ENCODE results near the gene KATNB1.
A peak's percentile ranks its signal among the peaks of the same experiment; 100 is the strongest.

The KATNB1 gene

DNA sequence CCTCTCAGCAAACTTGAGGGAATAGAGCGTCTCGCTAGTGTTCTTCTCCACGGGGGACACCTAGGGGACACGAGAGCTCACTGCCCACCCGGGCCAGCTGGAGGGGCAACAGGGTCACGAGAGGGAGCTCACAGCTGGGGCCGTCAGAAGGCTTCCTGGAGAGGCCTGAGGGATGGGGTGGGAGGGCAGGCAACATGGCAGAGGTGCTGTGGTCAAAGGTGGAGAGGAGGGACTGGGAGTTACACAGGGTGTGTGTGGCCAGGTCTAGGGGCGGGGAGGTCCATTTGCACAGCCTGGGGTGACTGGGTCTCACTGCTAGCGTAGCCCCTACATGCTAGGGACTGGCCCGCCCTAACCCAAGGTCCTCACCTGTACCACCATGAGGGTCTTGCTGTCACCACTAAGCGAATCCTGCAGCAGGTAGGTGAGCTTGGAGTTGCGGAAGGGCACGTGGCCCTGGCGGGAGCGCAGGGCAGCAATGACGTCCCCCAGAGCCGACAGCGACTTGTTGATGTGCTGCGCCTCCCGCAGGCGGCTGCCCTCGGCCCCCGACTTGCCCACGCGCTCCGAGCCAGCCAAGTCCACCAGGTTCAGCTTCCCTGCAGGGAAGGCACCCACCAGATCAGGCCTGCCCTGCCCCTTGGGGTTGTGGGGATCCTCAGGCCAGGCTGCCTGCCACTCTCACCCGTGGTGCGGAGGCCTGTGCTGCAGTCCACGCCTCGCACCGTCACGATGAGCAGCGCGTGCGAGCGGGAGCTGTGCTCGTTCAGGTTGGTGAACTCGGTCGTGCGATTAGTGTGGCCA lies 25.0 kb downstream of the KATNB1 start:
- Mint-ChIP-seq H3K27me3 (no peaks in the 10 kb centered on the region), H3K4me1 (ENCODE audit: low read depth in 2 of 2) (peaks cover 1 to 10% of the 10 kb centered on the region in 2 donors), H3K4me3 (no peak overlapping the region), H3K27ac (peak overlapping the region; percentile 18 to 45), H3K9me3 (no peaks in the 10 kb centered on the region), H3K36me3 (ENCODE audit: insufficient read depth) (peaks cover 7% of the 10 kb centered on the region)
- ATAC-seq (replicated peaks) (no peak), DNase-seq (no peak)

GRCh38 chr16:57761301-57761700 lies 25.7 kb downstream of the KATNB1 start:
- Mint-ChIP-seq H3K4me1 (ENCODE audit: low read depth in 2 of 2) (peaks cover 1 to 10% of the 10 kb centered on the region in 2 donors), H3K27me3 (no peaks in the 10 kb centered on the region), H3K36me3 (ENCODE audit: insufficient read depth) (peaks cover under 1% of the 10 kb centered on the region), H3K27ac (no peak overlapping the region), H3K9me3 (no peaks in the 10 kb centered on the region), H3K4me3 (no peak overlapping the region)
- ATAC-seq (replicated peaks) (no peak), DNase-seq (no peak)

GRCh38 chr16:57761957-57762356 lies 26.4 kb downstream of the KATNB1 start:
- Mint-ChIP-seq H3K4me3 (no peak overlapping the region), H3K36me3 (ENCODE audit: insufficient read depth) (no peaks in the 10 kb centered on the region), H3K4me1 (ENCODE audit: low read depth in 2 of 2) (peaks cover 1 to 10% of the 10 kb centered on the region in 2 donors), H3K9me3 (no peaks in the 10 kb centered on the region), H3K27me3 (no peaks in the 10 kb centered on the region), H3K27ac (peak overlapping the region in 1 of 2 donors; percentile 24)
- DNase-seq (no peak), ATAC-seq (replicated peaks) (no peak)

- no peak for DNase-seq
- Mint-ChIP-seq H3K27ac (peak overlapping the region in 1 of 2 donors; percentile 24), H3K4me3 (no peak overlapping the region), H3K27me3 (no peaks in the 10 kb centered on the region), H3K36me3 (ENCODE audit: insufficient read depth) (no peaks in the 10 kb centered on the region), H3K4me1 (ENCODE audit: low read depth in 2 of 2) (peaks cover 1 to 10% of the 10 kb centered on the region in 2 donors), H3K9me3 (no peaks in the 10 kb centered on the region)
- ATAC-seq (replicated peaks): no peak
Observed at GRCh38 chr16:57762365-57763040, 26.9 kb downstream of the KATNB1 start.

GRCh38 chr16:57763285-57764005 lies 27.9 kb downstream of the KATNB1 start:
- H3K36me3 Mint-ChIP-seq (ENCODE audit: insufficient read depth): no peaks in the 10 kb centered on the region
- DNase-seq (no peak), ATAC-seq (replicated peaks) (no peak)
- H3K4me3 Mint-ChIP-seq: no peak overlapping the region
- no peaks in the 10 kb centered on the region for H3K27me3 Mint-ChIP-seq
- peaks cover 1 to 10% of the 10 kb centered on the region in 2 donors for H3K4me1 Mint-ChIP-seq (ENCODE audit: low read depth in 2 of 2)
- H3K9me3 Mint-ChIP-seq: no peaks in the 10 kb centered on the region
- no peak overlapping the region for H3K27ac Mint-ChIP-seq

- DNase-seq (no peak), ATAC-seq (replicated peaks) (no peak)
- no peak overlapping the region for H3K27ac Mint-ChIP-seq
- no peaks in the 10 kb centered on the region for H3K27me3 Mint-ChIP-seq
- H3K4me1 Mint-ChIP-seq (ENCODE audit: low read depth in 2 of 2): peaks cover 1 to 10% of the 10 kb centered on the region in 2 donors
- no peaks in the 10 kb centered on the region for H3K36me3 Mint-ChIP-seq (ENCODE audit: insufficient read depth)
- H3K4me3 Mint-ChIP-seq: no peak overlapping the region
- no peaks in the 10 kb centered on the region for H3K9me3 Mint-ChIP-seq
Observed at GRCh38 chr16:57764006-57764340, 28.4 kb downstream of the KATNB1 start.

GRCh38 chr16:57764341-57765159 lies 29.0 kb downstream of the KATNB1 start:
- Mint-ChIP-seq H3K4me1 (ENCODE audit: low read depth in 2 of 2) (peaks cover 1 to 10% of the 10 kb centered on the region in 2 donors), H3K4me3 (no peak overlapping the region), H3K27me3 (no peaks in the 10 kb centered on the region), H3K27ac (peak overlapping the region in 1 of 2 donors; percentile 59), H3K36me3 (ENCODE audit: insufficient read depth) (no peaks in the 10 kb centered on the region), H3K9me3 (no peaks in the 10 kb centered on the region)
- no peak for DNase-seq
- peak; percentile 63 for ATAC-seq (replicated peaks)

DNA sequence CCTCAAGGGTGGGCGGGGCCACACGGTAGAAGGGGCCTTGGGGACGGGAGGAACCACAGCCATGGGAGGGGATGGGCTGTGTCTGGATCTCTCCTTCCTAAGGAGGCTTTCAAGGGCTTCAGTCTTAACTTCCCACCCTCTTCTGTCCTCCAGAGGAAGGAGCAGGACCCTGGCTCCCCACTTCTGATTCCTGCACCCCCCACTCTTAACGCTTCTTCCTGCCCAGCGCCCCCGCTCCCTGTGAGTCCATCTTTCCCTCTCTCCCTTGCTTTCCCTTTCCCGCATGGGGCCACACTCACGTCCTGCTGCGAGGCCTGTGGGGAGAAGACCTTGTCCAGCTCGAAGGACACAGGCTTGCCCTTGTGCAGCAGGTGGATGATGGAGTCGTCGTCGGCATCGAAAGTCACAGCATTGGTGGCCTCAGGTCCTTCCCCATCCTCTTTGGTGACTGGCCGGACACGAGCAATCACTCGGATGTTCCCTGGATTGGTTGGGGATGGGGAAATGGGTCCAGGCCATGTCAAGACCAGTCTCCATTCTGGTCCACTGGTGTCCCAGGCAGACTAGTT lies 29.7 kb downstream of the KATNB1 start:
- H3K27ac Mint-ChIP-seq: peak overlapping the region in 1 of 2 donors; percentile 59
- H3K4me1 Mint-ChIP-seq (ENCODE audit: low read depth in 2 of 2): peaks cover 1 to 10% of the 10 kb centered on the region in 2 donors
- H3K9me3 Mint-ChIP-seq: no peaks in the 10 kb centered on the region
- H3K27me3 Mint-ChIP-seq: no peaks in the 10 kb centered on the region
- no peaks in the 10 kb centered on the region for H3K36me3 Mint-ChIP-seq (ENCODE audit: insufficient read depth)
- no peak overlapping the region for H3K4me3 Mint-ChIP-seq
- ATAC-seq (replicated peaks) (no peak), DNase-seq (no peak)

DNA sequence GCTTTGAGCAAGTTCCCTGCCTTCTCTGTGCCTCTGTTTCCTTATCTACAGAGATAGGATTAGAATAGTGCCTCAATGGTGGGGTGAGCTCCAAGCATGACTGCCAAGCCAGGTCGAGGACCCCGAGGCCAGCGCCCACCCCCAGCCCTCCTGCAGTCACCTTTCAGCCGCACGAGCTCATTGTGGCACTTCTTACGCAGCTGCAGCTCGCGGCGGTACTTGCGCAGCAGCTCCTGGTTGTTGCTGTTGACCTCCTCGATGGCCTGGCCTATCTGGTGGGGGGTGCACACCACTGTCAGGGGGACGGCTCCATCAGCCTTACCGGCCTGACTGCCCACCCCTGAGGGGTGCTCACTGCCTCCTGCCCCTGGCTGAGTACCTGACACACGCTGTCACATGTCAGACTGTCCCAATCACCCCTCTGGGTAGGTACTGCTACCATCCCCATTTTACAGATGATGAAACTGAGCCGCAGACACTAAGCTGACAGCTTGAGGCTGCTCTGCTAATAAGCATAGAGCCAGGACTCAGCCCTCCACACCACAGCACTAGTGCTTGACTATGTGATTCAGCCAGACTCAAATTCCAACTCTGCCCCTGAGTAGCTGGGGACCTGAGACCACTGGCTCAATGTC lies 31.3 kb downstream of the KATNB1 start:
- ATAC-seq (replicated peaks) (no peak), DNase-seq (no peak)
- H3K27ac Mint-ChIP-seq: no peak overlapping the region
- H3K9me3 Mint-ChIP-seq: no peaks in the 10 kb centered on the region
- no peak overlapping the region for H3K4me3 Mint-ChIP-seq
- H3K27me3 Mint-ChIP-seq: no peaks in the 10 kb centered on the region
- no peaks in the 10 kb centered on the region for H3K36me3 Mint-ChIP-seq (ENCODE audit: insufficient read depth)
- H3K4me1 Mint-ChIP-seq (ENCODE audit: low read depth in 2 of 2): peaks cover 1 to 7% of the 10 kb centered on the region in 2 donors

DNA sequence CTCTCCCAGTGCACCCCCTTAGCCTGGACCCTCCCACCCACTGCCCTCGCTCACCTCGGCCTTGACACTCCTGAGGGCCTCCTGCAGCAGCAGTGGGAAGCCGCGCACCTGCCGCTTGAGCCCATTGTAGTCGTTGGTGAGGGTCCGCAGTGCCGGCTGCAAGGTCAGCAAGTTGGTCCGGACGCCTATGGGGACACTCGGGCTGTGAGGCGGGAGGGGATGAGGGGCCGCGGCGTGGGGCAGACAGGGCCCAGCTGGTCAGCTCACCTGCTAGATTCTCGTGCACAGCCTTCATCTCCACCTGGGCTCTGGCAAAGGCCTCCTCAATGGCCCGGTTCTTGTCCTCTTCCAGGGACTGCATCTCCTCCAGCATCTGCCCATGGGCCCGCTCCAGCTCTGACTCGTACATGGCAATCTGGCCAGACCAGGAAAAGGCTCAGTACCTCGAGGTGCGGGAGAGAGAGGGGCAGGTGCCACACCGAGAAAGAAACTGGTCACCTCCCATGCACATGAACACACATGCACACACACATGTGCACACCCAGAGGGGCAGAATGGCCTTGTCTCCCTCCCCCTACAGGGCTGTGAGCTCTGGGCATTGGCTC lies 34.1 kb downstream of the KATNB1 start:
- no peak for DNase-seq
- no peaks in the 10 kb centered on the region for H3K27me3 Mint-ChIP-seq
- H3K36me3 Mint-ChIP-seq (ENCODE audit: insufficient read depth): no peaks in the 10 kb centered on the region
- H3K4me1 Mint-ChIP-seq (ENCODE audit: low read depth in 2 of 2): peaks cover 0 to 1% of the 10 kb centered on the region in 2 donors
- no peak overlapping the region for H3K4me3 Mint-ChIP-seq
- ATAC-seq (replicated peaks): no peak
- no peaks in the 10 kb centered on the region for H3K9me3 Mint-ChIP-seq
- no peak overlapping the region for H3K27ac Mint-ChIP-seq

GRCh38 chr16:57770361-57770760 lies 34.8 kb downstream of the KATNB1 start:
- H3K27me3 Mint-ChIP-seq: no peaks in the 10 kb centered on the region
- no peaks in the 10 kb centered on the region for H3K4me1 Mint-ChIP-seq (ENCODE audit: low read depth in 2 of 2)
- no peaks in the 10 kb centered on the region for H3K36me3 Mint-ChIP-seq (ENCODE audit: insufficient read depth)
- peak overlapping the region in 1 of 2 donors; percentile 17 for H3K27ac Mint-ChIP-seq
- H3K9me3 Mint-ChIP-seq: no peaks in the 10 kb centered on the region
- H3K4me3 Mint-ChIP-seq: no peak overlapping the region
- ATAC-seq (replicated peaks) (no peak), DNase-seq (no peak)

DNA sequence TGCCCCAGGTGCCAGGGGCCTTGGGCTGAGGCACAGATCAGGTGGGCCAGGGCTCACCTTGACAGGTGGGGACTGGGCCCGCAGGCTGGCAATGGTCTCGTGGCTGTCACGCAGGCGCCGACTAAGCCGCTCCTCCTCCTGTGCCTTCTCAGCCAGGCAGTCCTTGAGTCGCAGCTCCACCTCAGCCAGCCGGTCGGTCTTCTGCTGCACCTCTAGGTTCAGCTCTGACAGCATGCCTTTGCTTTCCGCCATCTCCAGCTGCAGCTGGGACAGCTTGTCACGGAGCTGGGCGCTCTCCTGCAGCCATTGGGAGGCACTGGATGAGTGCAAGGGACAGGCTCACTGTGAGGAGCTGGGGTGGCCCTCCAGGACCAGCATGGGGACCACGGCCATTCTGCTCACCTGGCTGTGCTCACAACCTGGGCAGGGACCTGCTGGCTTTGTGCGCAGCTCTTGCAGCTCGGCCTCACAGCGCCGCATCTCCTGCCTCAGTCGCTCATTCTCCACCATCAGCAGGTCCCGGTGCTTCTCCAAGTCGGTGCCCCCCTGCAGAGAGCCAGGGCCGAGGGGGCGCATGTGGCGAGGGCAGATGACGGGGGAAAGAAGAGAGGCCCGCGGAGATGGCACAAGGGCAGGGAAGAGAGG lies 35.7 kb downstream of the KATNB1 start:
- H3K36me3 Mint-ChIP-seq (ENCODE audit: insufficient read depth): no peaks in the 10 kb centered on the region

More for the DNA sequence above, 35.7 kb downstream of the KATNB1 start:
- H3K27me3 Mint-ChIP-seq: no peaks in the 10 kb centered on the region
- H3K27ac Mint-ChIP-seq: peak overlapping the region in 1 of 2 donors; percentile 75
- ATAC-seq (replicated peaks): no peak
- no peaks in the 10 kb centered on the region for H3K9me3 Mint-ChIP-seq
- no peaks in the 10 kb centered on the region for H3K4me1 Mint-ChIP-seq (ENCODE audit: low read depth in 2 of 2)
- H3K4me3 Mint-ChIP-seq: no peak overlapping the region
- no peak for DNase-seq
